GM12878 (cell line): Measurements from ENCODE around the gene PRDM16. TPM values are rescaled to one million over a fixed set of nuclear protein-coding genes. Genes with fewer than 3 reads are reported as not detected.

Experiments
- ATAC-seq: fragments of 200-7000 bp; cut with Tn5 transposase; 3 replicates; pipeline ENCODE4 v1.9.1; 2020; ENCODE audit warnings: mild to moderate bottlenecking, moderate library complexity
- BruUV-seq: library from RNA; stranded (reverse); fragments of 400-500 nt; replicated peaks from 2 replicates; lab custom pipeline; 2021; lab: Mats Ljungman, UMichigan
- CTCF ChIA-PET: fragments of 300-600 bp; sonication (Branson Sonifier 250); formaldehyde crosslinking; extraction: SDS; loops from one replicate; lab custom pipeline; 2021; ENCODE audit warnings: inconsistent platforms; lab: Yijun Ruan, JAX
- POLR2A ChIA-PET: fragments of 350-600 bp; formaldehyde crosslinking; extraction: SDS; loops from one replicate; lab custom pipeline; 2021; ENCODE audit warnings: inconsistent platforms; lab: Charles Lee
- RAD21 ChIA-PET: fragments of 300-600 bp; sonication (Branson Sonifier 250); formaldehyde crosslinking; loops from one replicate; lab custom pipeline; 2023; ENCODE audit warnings: antibody characterized with exemption; ENCODE audit not compliant: unreplicated experiment; lab: Charles Lee
- SMC1A ChIA-PET: fragments of 300-600 bp; sonication (Branson Sonifier 250); formaldehyde crosslinking; loops from one replicate; lab custom pipeline; 2023; ENCODE audit not compliant: unreplicated experiment, uncharacterized antibody; lab: Charles Lee
- DNase-seq: peaks from one replicate; pipeline ENCODE4 v3.0.0-alpha.2; 2011; ENCODE audit warnings: low read depth, low spot score
- FAIRE-seq: peaks from 3 replicates; lab custom pipeline; 2011; peaks lifted over from hg19 to GRCh38; lab: Jason Lieb, UNC
- H2AFZ ChIP-seq: 2 replicates; pipeline ENCODE4 v1.6.0; 2011; ENCODE audit warnings: low read depth, low read length, control low read depth; ENCODE audit not compliant: control insufficient read depth
- H3K27ac ChIP-seq: 2 replicates; pipeline ENCODE4 v1.5.1; 2011; ENCODE audit warnings: control low read depth; ENCODE audit not compliant: control insufficient read depth, insufficient read depth
- H3K27me3 ChIP-seq, 2 experiments: replicated peaks in 1 of 2; 2 replicates each; pipeline versions ENCODE4 v1.6.0 to v1.6.1; 2011; ENCODE audit warnings: low read length in 1 of 2; ENCODE audit not compliant: control insufficient read depth in 2 of 2, insufficient read depth in 2 of 2
- H3K36me3 ChIP-seq, 2 experiments: 2 replicates each; pipeline ENCODE4 v1.5.1; 2011; ENCODE audit warnings: low read length in 1 of 2; ENCODE audit not compliant: control insufficient read depth in 2 of 2, insufficient read depth in 2 of 2
- H3K4me1 ChIP-seq: 2 replicates; pipeline ENCODE4 v1.6.1; 2011; ENCODE audit warnings: mild to moderate bottlenecking, low read length, moderate library complexity, mixed read lengths; ENCODE audit not compliant: control insufficient read depth, insufficient read depth
- H3K4me2 ChIP-seq: 2 replicates; pipeline ENCODE4 v1.6.0; 2011; ENCODE audit warnings: control low read depth; ENCODE audit not compliant: control insufficient read depth, insufficient read depth
- H3K4me3 ChIP-seq: fragments of 200-600 bp; sonication (generic); 2 replicates; pipeline ENCODE4 v1.5.1; 2016
- H3K79me2 ChIP-seq: 2 replicates; pipeline ENCODE4 v1.6.0; 2011; ENCODE audit warnings: low read length; ENCODE audit not compliant: control insufficient read depth, insufficient read depth
- H3K9ac ChIP-seq: 2 replicates; pipeline ENCODE4 v1.8.0; 2011; ENCODE audit warnings: low read length, control low read depth, mixed read lengths; ENCODE audit not compliant: control insufficient read depth, insufficient read depth
- H3K9me3 ChIP-seq: replicated peaks from 3 replicates; pipeline ENCODE4 v1.5.1; 2011; ENCODE audit warnings: mild to moderate bottlenecking, low read length; ENCODE audit not compliant: control insufficient read depth, insufficient read depth
- H4K20me1 ChIP-seq: 2 replicates; pipeline ENCODE4 v1.6.0; 2011; ENCODE audit not compliant: control insufficient read depth, insufficient read depth
- EZH2 ChIP-seq: IDR thresholded peaks from 2 replicates; pipeline ENCODE4 v1.6.1; 2012; ENCODE audit warnings: low read depth, mild to moderate bottlenecking, control low read depth, inconsistent platforms, low read length, borderline replicate concordance; ENCODE audit not compliant: control insufficient read depth
- FOS ChIP-seq: IDR thresholded peaks from 3 replicates; pipeline ENCODE4 v1.6.1; 2011; ENCODE audit warnings: borderline replicate concordance; ENCODE audit not compliant: insufficient read length; ENCODE audit errors: extremely low read depth
- FOXK2 ChIP-seq: fragments of 450-650 bp; IDR thresholded peaks from 2 replicates; pipeline ENCODE4 v1.6.1; 2017; ENCODE audit warnings: mild to moderate bottlenecking, moderate library complexity
- GATAD2B ChIP-seq: fragments of 450-650 bp; conservative IDR thresholded peaks from 2 replicates; pipeline ENCODE4 v1.6.1; 2017; ENCODE audit warnings: low read depth, mild to moderate bottlenecking, moderate library complexity
- IKZF2 ChIP-seq, 2 experiments: fragments of 450-650 bp; IDR thresholded peaks; 2 replicates each; pipeline ENCODE4 v1.6.1; 2017; ENCODE audit warnings: mild to moderate bottlenecking in 2 of 2, moderate library complexity in 2 of 2
- MEF2B ChIP-seq: fragments of 450-650 bp; IDR thresholded peaks from 2 replicates; pipeline ENCODE4 v1.6.1; 2018; ENCODE audit warnings: mild to moderate bottlenecking, moderate library complexity; ENCODE audit not compliant: partially characterized antibody, poor library complexity, severe bottlenecking
- NR2C2 ChIP-seq: IDR thresholded peaks from 2 replicates; pipeline ENCODE4 v1.6.1; 2011; ENCODE audit warnings: borderline replicate concordance, low read depth; ENCODE audit not compliant: control insufficient read depth, insufficient read length
- PAX5 ChIP-seq: IDR thresholded peaks from 2 replicates; pipeline ENCODE4 v1.6.1; 2011; ENCODE audit warnings: low read depth, low read length, borderline replicate concordance
- RBBP5 ChIP-seq: fragments of 200-600 bp; sonication (generic); conservative IDR thresholded peaks from 2 replicates; pipeline ENCODE4 v1.6.1; 2016
- SMC3 ChIP-seq: IDR thresholded peaks from 2 replicates; pipeline ENCODE4 v1.6.1; 2011; ENCODE audit warnings: low read length, improper control_type of control experiment, borderline replicate concordance
- SUPT20H ChIP-seq: IDR thresholded peaks from 2 replicates; pipeline ENCODE4 v1.6.1; 2011; ENCODE audit warnings: low read depth, mild to moderate bottlenecking, low read length, moderate library complexity, borderline replicate concordance; ENCODE audit not compliant: control insufficient read depth
- TARDBP ChIP-seq: IDR thresholded peaks from 2 replicates; pipeline ENCODE4 v1.6.1; 2016; ENCODE audit warnings: borderline replicate concordance
- TCF12 ChIP-seq: IDR thresholded peaks from 2 replicates; pipeline ENCODE4 v1.6.1; 2011; ENCODE audit warnings: low read depth, mild to moderate bottlenecking, low read length
- WRNIP1 ChIP-seq: IDR thresholded peaks from 2 replicates; pipeline ENCODE4 v1.6.1; 2011; ENCODE audit warnings: low read depth, low read length, improper control_type of control experiment, borderline replicate concordance
- YBX1 ChIP-seq: fragments of 450-650 bp; IDR thresholded peaks from 2 replicates; pipeline ENCODE4 v1.6.1; 2016; ENCODE audit warnings: antibody characterized with exemption
- WGBS: methylation state at CpG from one replicate; pipeline ENCODE4 v1.1.6; 2016; ENCODE audit warnings: low lambda C conversion rate; ENCODE audit not compliant: insufficient replicate concordance, insufficient coverage; ENCODE audit errors: missing lambda C conversion rate; 5-methylcytosine and 5-hydroxymethylcytosine counted together
- in situ Hi-C: fragments of 300-500 bp; cut with MboI; formaldehyde crosslinking; loops from 9 replicates; pipeline ENCODE4 v1.14.3; 2018; ENCODE audit warnings: mixed read lengths
- intact Hi-C: fragments of 100-400 bp; cut with micrococcal nuclease; formaldehyde crosslinking; loops from one replicate; pipeline ENCODE4 v1.14.2; 2022; ENCODE audit not compliant: unreplicated experiment
- polyA plus RNA-seq, 11 experiments: library from polyadenylated mRNA; depleted of rRNA in 4 of 11; unstranded in 6 of 11; stranded (reverse) in 5 of 11; fragments of >200 nt; fragmentation: Nextera tagmentation in 4 of 11; fragmentation: Illumina TruSeq in 1 of 11; extraction: Ambion mirVana in 4 of 11; extraction: Trizol in 1 of 11; gene quantifications; 1 replicate in 1 of 11; 2 replicates in 10 of 11; pipeline versions ENCODE4 v1.2.1 to v1.2.3, GENCODE V29; 2011 to 2016; ENCODE audit warnings: inconsistent platforms in 2 of 11, missing spikeins in 2 of 11, low read depth in 1 of 11
- total RNA-seq, 4 experiments: library from RNA; depleted of rRNA in 3 of 4; stranded (reverse); fragments of >200 nt in 3 of 4; fragmentation: Illumina TruSeq in 1 of 4; extraction: Trizol in 1 of 4; gene quantifications; 2 replicates each; pipeline versions ENCODE4 v1.2.1 to v1.2.3, GENCODE V29; 2013 to 2021

Gene PRDM16
- total and polyA plus RNA-seq, 10 of the 15 experiments (the other 5 are each of a cell fraction or from before 2014, with no cell fraction given) = 0.03 TPM; not detected in 9

DNA sequence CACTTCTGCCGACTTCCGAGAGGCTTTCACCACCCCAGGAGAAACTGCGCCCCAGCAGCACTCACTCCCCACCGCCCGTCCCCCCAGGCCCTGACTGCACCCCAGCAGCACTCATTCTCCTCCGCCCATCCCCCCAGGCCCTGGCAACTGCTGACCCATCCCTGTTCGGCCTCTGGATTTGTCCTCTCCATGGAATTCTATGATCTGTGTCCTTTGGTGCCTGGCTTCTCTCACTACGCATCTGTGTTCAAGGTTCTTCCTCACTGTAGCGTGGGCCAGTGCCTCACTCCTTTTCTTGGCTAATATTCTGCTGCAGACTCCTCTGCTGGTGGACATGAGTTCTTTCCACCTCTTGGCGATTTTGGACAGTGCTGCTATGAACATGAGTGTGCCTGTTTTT is 263.7 kb downstream of the PRDM16 start:
- no peak for DNase-seq
- no peak for TF ChIP-seq FOS
- TF ChIP-seq NR2C2 = no peak
- TF ChIP-seq IKZF2 (IDR thresholded peaks at IDR 0.05) = no peak
- TF ChIP-seq SUPT20H = no peak
- no peak for TF ChIP-seq EZH2
- no peak for TF ChIP-seq TARDBP
- ChIA-PET SMC1A (no interaction called here), POLR2A (no interaction called here), CTCF (no interaction called here), RAD21 (no interaction called here)
- H3K4me3 ChIP-seq = no peak overlapping the region
- H3K27ac ChIP-seq = no peak overlapping the region
- no peak overlapping the region for H3K4me2 ChIP-seq
- no peaks in the 10 kb centered on the region for H3K27me3 ChIP-seq
- H3K36me3 ChIP-seq = no peaks in the 10 kb centered on the region
- H4K20me1 ChIP-seq = no peaks in the 10 kb centered on the region
- intact Hi-C loops (no loop called here), in situ Hi-C loops (no loop called here)
- FAIRE-seq = no peak
- H2AFZ ChIP-seq = no peak overlapping the region
- no peaks in the 10 kb centered on the region; the same call in 2 of the 3 replicates for H3K9me3 ChIP-seq
- H3K79me2 ChIP-seq = no peaks in the 10 kb centered on the region
- BruUV-seq = no TSS peak
- H3K9ac ChIP-seq = no peak overlapping the region
- no peak for ATAC-seq
- WGBS = 22% methylated on average over 10 of the region's 10 CpGs
- no peaks in the 10 kb centered on the region for H3K4me1 ChIP-seq

GRCh38 chr1:3333903-3334302 is 264.9 kb downstream of the PRDM16 start:
- Histone ChIP-seq H4K20me1 (no peaks in the 10 kb centered on the region), H3K27ac (no peak overlapping the region), H3K4me1 (no peaks in the 10 kb centered on the region), H3K36me3 (no peaks in the 10 kb centered on the region), H3K4me2 (no peak overlapping the region), H3K9me3 (no peaks in the 10 kb centered on the region; the same call in 2 of the 3 replicates), H3K27me3 (no peaks in the 10 kb centered on the region), H3K9ac (no peak overlapping the region), H2AFZ (no peak overlapping the region), H3K79me2 (no peaks in the 10 kb centered on the region), H3K4me3 (no peak overlapping the region)
- ChIA-PET POLR2A (no interaction called here), SMC1A (no interaction called here), RAD21 (no interaction called here), CTCF (interaction anchor here (0.9 kb wide), 1 partner anchor 16 kb away, joined by 3 read pairs; no protein-coding TSS in a partner anchor)
- DNase-seq (no peak), FAIRE-seq (no peak), ATAC-seq (no peak)
- intact Hi-C loops = no loop called here
- 17% methylated on average over 8 of the region's 9 CpGs for WGBS
- TF ChIP-seq RBBP5 (no peak), FOXK2 (no peak), MEF2B (no peak), TCF12 (no peak), SMC3 (no peak), PAX5 (no peak), WRNIP1 (no peak), GATAD2B (no peak), SUPT20H (no peak), YBX1 (no peak)
- BruUV-seq = no TSS peak
- in situ Hi-C loops = no loop called here
